22Rv1 (cell line): Measurements from ENCODE around the gene HM13.

Source experiments
- CTCF ChIP-seq: fragments of 450-650 bp; IDR thresholded peaks from 2 replicates; pipeline ENCODE4 v1.5.1; 2017; ENCODE audit warnings: mild to moderate bottlenecking
- ZFX ChIP-seq: fragments of 450-650 bp; IDR thresholded peaks from 2 replicates; pipeline ENCODE4 v1.6.1; 2017; ENCODE audit warnings: antibody characterized with exemption, borderline replicate concordance

- TF ChIP-seq CTCF (no peak), ZFX (no peak)
Observed at GRCh38 chr20:31562241-31562640, 48.0 kb downstream of the HM13 start.
